Measurements from ENCODE around the gene ZNF814. TPM values are rescaled to one million over a fixed set of nuclear protein-coding genes. Genes with fewer than 3 reads are reported as not detected.

Gene ZNF814
- polyA plus RNA-seq, 3 donors: 2.5 to 6.3 (median 3.8) TPM

DNA sequence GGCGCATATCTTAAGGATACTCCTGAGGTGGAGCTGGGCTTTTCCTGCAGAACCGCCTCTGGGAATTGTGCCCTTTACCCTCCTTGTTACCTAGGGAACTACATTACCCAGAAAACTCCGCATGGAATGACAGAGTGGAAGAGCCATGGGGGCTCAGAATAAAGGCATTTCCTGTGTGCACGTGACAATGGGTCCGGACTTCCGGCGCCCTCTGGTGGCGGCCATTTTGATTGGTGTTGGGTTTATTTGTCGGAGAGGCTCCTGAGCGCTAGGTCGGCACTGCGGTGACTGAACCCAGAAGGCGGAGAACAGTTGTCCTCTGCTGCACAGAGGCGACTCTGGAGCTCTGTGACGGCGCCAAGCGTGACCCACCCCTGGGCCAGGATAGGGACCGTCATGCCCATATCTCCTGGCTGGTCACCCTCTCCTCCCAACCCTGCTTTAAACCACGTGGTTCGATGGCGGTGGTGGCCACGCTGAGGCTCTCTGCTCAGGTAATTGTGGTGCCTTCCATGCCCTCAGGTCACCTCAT lies 58.7 kb downstream of the ZNF814 start, which contains the start of gene ZNF587B:
TSS of gene ZNF587B (plus strand) at position 229 of the 532 bp plus-strand sequence. CDS start at position 459, 230 bp downstream.
- Histone ChIP-seq H3K4me2 (replicated peaks; ENCODE audit: extremely low read depth, low read length, poor library complexity, severe bottlenecking) (no peak within 1 kb of the TSS), H4K20me1 (ENCODE audit: insufficient read depth, low read length) (no peaks in the 10 kb centered on the region), H3K27ac (ENCODE audit: low read depth in 1 of 2, low read length in 2 of 2) (no peak within 1 kb of the TSS), H3K27me3 (ENCODE audit: control insufficient read depth in 2 of 2, insufficient read depth in 2 of 2, low read length in 2 of 2) (no peaks in the 10 kb centered on the region), H3K79me2 (ENCODE audit: insufficient read depth, low read length) (peaks cover 57% of the 10 kb centered on the region), H3K4me3 (replicated peaks in 1 of 3; ENCODE audit: low read depth in 2 of 3, low read length in 3 of 3) (no peak within 1 kb of the TSS), H3K9ac (ENCODE audit: insufficient read depth, low read length, poor library complexity, severe bottlenecking) (no peak within 1 kb of the TSS), H3K36me3 (replicated peaks in 1 of 2; ENCODE audit: control insufficient read depth in 1 of 2, insufficient read depth in 2 of 2, low read length in 2 of 2) (no peaks in the 10 kb centered on the region), H2AFZ (ENCODE audit: insufficient read depth, low read depth, low read length, poor library complexity, severe bottlenecking) (no peak within 1 kb of the TSS), H3K4me1 (ENCODE audit: control insufficient read depth in 1 of 2, insufficient read depth in 2 of 2, low read length in 2 of 2) (no peaks in the 10 kb centered on the region), H3K9me3 (replicated peaks in 1 of 2; ENCODE audit: control insufficient read depth in 1 of 2, insufficient read depth in 1 of 2, low read length in 2 of 2) (peaks cover 0 to 5% of the 10 kb centered on the region in 2 donors)
- H3K27me3 Mint-ChIP-seq (ENCODE audit: low read depth in 3 of 3): no peaks in the 10 kb centered on the region
- 73% methylated on average over 20 of the region's 22 CpGs for WGBS (ENCODE audit: insufficient coverage)
- peak in 1 of 3 donors; percentile 16 for DNase-seq
- peak within 1 kb of the TSS in 3 of 7 donors; percentile 42 to 84 (median 77) for H3K27ac Mint-ChIP-seq
- intact Hi-C loops (cut with micrococcal nuclease): no loop called here
- peaks cover 18 to 45% of the 10 kb centered on the region in 2 donors for H3K36me3 Mint-ChIP-seq
- TF ChIP-seq, protein P1, sequence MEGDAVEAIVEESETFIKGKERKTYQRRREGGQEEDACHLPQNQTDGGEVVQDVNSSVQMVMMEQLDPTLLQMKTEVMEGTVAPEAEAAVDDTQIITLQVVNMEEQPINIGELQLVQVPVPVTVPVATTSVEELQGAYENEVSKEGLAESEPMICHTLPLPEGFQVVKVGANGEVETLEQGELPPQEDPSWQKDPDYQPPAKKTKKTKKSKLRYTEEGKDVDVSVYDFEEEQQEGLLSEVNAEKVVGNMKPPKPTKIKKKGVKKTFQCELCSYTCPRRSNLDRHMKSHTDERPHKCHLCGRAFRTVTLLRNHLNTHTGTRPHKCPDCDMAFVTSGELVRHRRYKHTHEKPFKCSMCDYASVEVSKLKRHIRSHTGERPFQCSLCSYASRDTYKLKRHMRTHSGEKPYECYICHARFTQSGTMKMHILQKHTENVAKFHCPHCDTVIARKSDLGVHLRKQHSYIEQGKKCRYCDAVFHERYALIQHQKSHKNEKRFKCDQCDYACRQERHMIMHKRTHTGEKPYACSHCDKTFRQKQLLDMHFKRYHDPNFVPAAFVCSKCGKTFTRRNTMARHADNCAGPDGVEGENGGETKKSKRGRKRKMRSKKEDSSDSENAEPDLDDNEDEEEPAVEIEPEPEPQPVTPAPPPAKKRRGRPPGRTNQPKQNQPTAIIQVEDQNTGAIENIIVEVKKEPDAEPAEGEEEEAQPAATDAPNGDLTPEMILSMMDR (IDR thresholded peaks at IDR 0.05): peak; percentile 44
- H3K9me3 Mint-ChIP-seq: peaks cover 4 to 8% (median 5%) of the 10 kb centered on the region in 7 donors
- H3K4me3 Mint-ChIP-seq: peak within 1 kb of the TSS in 1 of 2 donors; percentile 55
- H3K4me1 Mint-ChIP-seq: no peaks in the 10 kb centered on the region

DNA sequence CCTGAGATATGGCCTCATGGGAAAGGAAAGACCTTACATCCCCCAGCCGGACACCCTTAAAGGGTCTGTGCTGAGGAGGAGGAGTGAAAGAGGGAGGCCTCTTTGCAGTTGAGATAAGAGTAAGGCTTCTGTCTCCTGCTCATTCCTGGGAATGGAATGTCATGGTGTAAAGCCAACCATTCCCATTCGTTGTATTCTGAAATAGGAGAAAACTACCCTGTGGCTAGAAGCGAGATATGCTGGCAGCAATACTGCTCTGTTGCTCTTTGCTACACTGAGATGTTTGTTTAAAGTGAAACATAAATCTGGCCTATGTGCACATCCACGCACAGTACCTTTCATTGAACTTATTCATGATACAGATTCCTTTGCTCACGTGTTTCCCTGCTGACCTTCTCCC lies 59.5 kb downstream of the ZNF814 start:
- WGBS (ENCODE audit: insufficient coverage): 100% methylated on average over 1 of the region's 5 CpGs
- Histone ChIP-seq H3K9ac (ENCODE audit: insufficient read depth, low read length, poor library complexity, severe bottlenecking) (no peak overlapping the region), H3K27ac (ENCODE audit: low read depth in 1 of 2, low read length in 2 of 2) (no peak overlapping the region), H3K79me2 (ENCODE audit: insufficient read depth, low read length) (peaks cover 63% of the 10 kb centered on the region), H3K4me3 (replicated peaks in 1 of 3; ENCODE audit: low read depth in 2 of 3, low read length in 3 of 3) (no peak overlapping the region), H3K4me2 (replicated peaks; ENCODE audit: extremely low read depth, low read length, poor library complexity, severe bottlenecking) (no peak overlapping the region), H2AFZ (ENCODE audit: insufficient read depth, low read depth, low read length, poor library complexity, severe bottlenecking) (no peak overlapping the region), H4K20me1 (ENCODE audit: insufficient read depth, low read length) (no peaks in the 10 kb centered on the region), H3K36me3 (replicated peaks in 1 of 2; ENCODE audit: control insufficient read depth in 1 of 2, insufficient read depth in 2 of 2, low read length in 2 of 2) (no peaks in the 10 kb centered on the region), H3K4me1 (ENCODE audit: control insufficient read depth in 1 of 2, insufficient read depth in 2 of 2, low read length in 2 of 2) (no peaks in the 10 kb centered on the region), H3K9me3 (replicated peaks in 1 of 2; ENCODE audit: control insufficient read depth in 1 of 2, insufficient read depth in 1 of 2, low read length in 2 of 2) (peaks cover 0 to 5% of the 10 kb centered on the region in 2 donors), H3K27me3 (ENCODE audit: control insufficient read depth in 2 of 2, insufficient read depth in 2 of 2, low read length in 2 of 2) (no peaks in the 10 kb centered on the region)
- DNase-seq: no peak
- Mint-ChIP-seq H3K36me3 (peaks cover 20 to 49% of the 10 kb centered on the region in 2 donors), H3K4me3 (no peak overlapping the region), H3K4me1 (no peaks in the 10 kb centered on the region), H3K27ac (peak overlapping the region in 1 of 7 donors; percentile 42), H3K9me3 (peaks cover 4 to 8% (median 5%) of the 10 kb centered on the region in 7 donors), H3K27me3 (ENCODE audit: low read depth in 3 of 3) (no peaks in the 10 kb centered on the region)
- intact Hi-C loops (cut with micrococcal nuclease): no loop called here
- TF ChIP-seq, protein P1 (IDR thresholded peaks at IDR 0.05): no peak
